ENCODE results near the gene GM2A. TPM values are rescaled to one million over a fixed set of nuclear protein-coding genes. Genes with fewer than 3 reads are reported as not detected.
"Not testable (repeated sequence)": the region's sequence is repeated elsewhere in the genome, so short reads cannot be mapped to it uniquely, and the experiment has no call there.

GM2A gene
- total RNA-seq, 1 experiment from 2014 or later: 90.2 TPM

DNA sequence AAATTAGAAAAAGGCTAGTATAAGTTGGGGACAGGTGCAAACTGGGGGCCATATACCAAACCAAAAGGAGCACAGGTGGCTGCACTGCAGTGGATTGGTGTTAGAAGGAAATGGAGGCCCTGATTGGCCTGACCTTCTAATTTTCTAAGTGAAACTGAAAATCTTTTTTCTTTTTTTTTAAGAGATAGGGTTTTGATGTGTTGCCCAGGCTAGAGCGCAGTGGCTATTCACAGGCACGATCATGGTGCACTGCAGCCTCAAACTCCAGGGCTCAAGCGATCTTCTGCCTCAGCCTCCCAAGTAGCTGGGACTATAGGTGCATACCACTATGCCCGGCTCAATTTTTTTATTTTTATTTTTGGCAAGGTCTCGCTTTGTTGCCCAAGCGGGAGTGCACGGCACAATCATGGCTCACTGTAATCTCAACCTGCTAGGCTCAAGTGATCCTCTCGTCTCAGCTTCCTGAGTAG lies 19.3 kb upstream of the GM2A start:
- no peak overlapping the region for H3K4me2 ChIP-seq (ENCODE audit: low read length)
- H3K9me3 ChIP-seq (ENCODE audit: low read length): no peaks in the 10 kb centered on the region
- TF ChIP-seq EZH2phosphoT487 (IDR thresholded peaks at IDR 0.05; ENCODE audit: borderline replicate concordance, low read length) (no peak), CTCF (conservative IDR thresholded peaks at IDR 0.05; ENCODE audit: low read depth, low read length) (no peak), EZH2 (IDR thresholded peaks at IDR 0.05; ENCODE audit: low read length, unreplicated experiment) (no peak)
- POLR2A ChIA-PET (ENCODE audit: unreplicated experiment): no interaction called here
- H3K9ac ChIP-seq (ENCODE audit: low read length): no peak overlapping the region
- DNase-seq: no peak
- no peaks in the 10 kb centered on the region for H3K4me1 ChIP-seq (ENCODE audit: insufficient read depth, low read length)
- no peaks in the 10 kb centered on the region for H3K27me3 ChIP-seq (ENCODE audit: low read length)
- no peak for ATAC-seq
- intact Hi-C loops (cut with micrococcal nuclease): no loop called here
- H3K9me2 ChIP-seq (replicated peaks; ENCODE audit: low read length): no peaks in the 10 kb centered on the region
- no TSS peak for BruUV-seq (replicated peaks)
- H3K79me2 ChIP-seq (ENCODE audit: low read length): no peaks in the 10 kb centered on the region
- no peaks in the 10 kb centered on the region for H3K36me3 ChIP-seq (ENCODE audit: low read depth, low read length)
- CTCF ChIA-PET: no interaction called here
- H3K4me3 ChIP-seq (ENCODE audit: low read length): no peak overlapping the region
- no peaks in the 10 kb centered on the region for H3F3A ChIP-seq (ENCODE audit: low read length, unreplicated experiment)
- no peaks in the 10 kb centered on the region for H4K20me1 ChIP-seq (ENCODE audit: low read length)
- H2AFZ ChIP-seq (ENCODE audit: low read length): no peak overlapping the region
- H3K27ac ChIP-seq (ENCODE audit: low read length): no peak overlapping the region

GRCh38 chr5:151234476-151235238 lies 18.3 kb upstream of the GM2A start:
- Histone ChIP-seq H4K20me1 (ENCODE audit: low read length) (no peaks in the 10 kb centered on the region), H3K4me3 (ENCODE audit: low read length) (no peak overlapping the region), H3K9me2 (replicated peaks; ENCODE audit: low read length) (no peaks in the 10 kb centered on the region), H3K4me1 (ENCODE audit: insufficient read depth, low read length) (no peaks in the 10 kb centered on the region), H2AFZ (ENCODE audit: low read length) (no peak overlapping the region), H3K79me2 (ENCODE audit: low read length) (no peaks in the 10 kb centered on the region), H3K27me3 (ENCODE audit: low read length) (no peaks in the 10 kb centered on the region), H3F3A (ENCODE audit: low read length, unreplicated experiment) (no peaks in the 10 kb centered on the region), H3K36me3 (ENCODE audit: low read depth, low read length) (no peaks in the 10 kb centered on the region), H3K27ac (ENCODE audit: low read length) (no peak overlapping the region), H3K9ac (ENCODE audit: low read length) (no peak overlapping the region), H3K9me3 (ENCODE audit: low read length) (no peaks in the 10 kb centered on the region), H3K4me2 (ENCODE audit: low read length) (no peak overlapping the region)
- ATAC-seq: no peak
- intact Hi-C loops (cut with micrococcal nuclease): loop anchor here (5.0 kb wide), 1 partner anchor 67 kb away; no protein-coding TSS in a partner anchor
- no peak for DNase-seq
- POLR2A ChIA-PET (ENCODE audit: unreplicated experiment): no interaction called here
- CTCF ChIA-PET: no interaction called here
- BruUV-seq (replicated peaks): no TSS peak
- no peak for TF ChIP-seq EZH2 (IDR thresholded peaks at IDR 0.05; ENCODE audit: low read length, unreplicated experiment)

DNA sequence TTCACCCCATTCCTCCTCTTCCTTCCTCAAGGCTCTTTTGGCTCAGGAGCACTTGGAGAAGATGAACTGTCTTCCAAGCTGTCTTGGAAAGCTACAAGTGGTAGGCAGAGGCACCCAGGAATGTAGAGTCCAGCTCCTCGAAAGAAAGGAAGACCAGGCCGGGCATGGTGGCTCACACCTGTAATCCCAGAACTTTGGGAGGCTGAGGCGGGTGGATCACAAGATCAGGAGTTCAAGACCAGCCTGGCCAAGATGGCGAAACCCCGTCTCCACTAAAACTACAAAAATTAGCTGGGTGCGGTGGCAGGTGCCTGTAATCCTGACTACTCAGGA lies 17.8 kb upstream of the GM2A start:
- H3K27me3 ChIP-seq (ENCODE audit: low read length); H3K4me2 ChIP-seq (ENCODE audit: low read length); H3K9me3 ChIP-seq (ENCODE audit: low read length); ATAC-seq; H3K4me3 ChIP-seq (ENCODE audit: low read length); H3K27ac ChIP-seq (ENCODE audit: low read length); H3K9ac ChIP-seq (ENCODE audit: low read length); H4K20me1 ChIP-seq (ENCODE audit: low read length); POLR2A ChIA-PET (ENCODE audit: unreplicated experiment); H2AFZ ChIP-seq (ENCODE audit: low read length); DNase-seq; H3K79me2 ChIP-seq (ENCODE audit: low read length); H3K9me2 ChIP-seq (replicated peaks; ENCODE audit: low read length); H3K4me1 ChIP-seq (ENCODE audit: insufficient read depth, low read length); H3F3A ChIP-seq (ENCODE audit: low read length, unreplicated experiment); H3K36me3 ChIP-seq (ENCODE audit: low read depth, low read length); BruUV-seq (replicated peaks); CTCF ChIA-PET: not testable (repeated sequence)
- intact Hi-C loops (cut with micrococcal nuclease): loop anchor here (5.0 kb wide), 1 partner anchor 68 kb away; no protein-coding TSS in a partner anchor
